Measurements from ENCODE around the gene IL4I1.

GRCh38 chr19:49932731-49933131, 36.0 kb upstream of the IL4I1 start:
- TF ChIP-seq EZH2 (IDR thresholded peaks at IDR 0.05; ENCODE audit: insufficient read depth, poor library complexity, severe bottlenecking) (no peak), EZH2phosphoT487 (IDR thresholded peaks at IDR 0.05; ENCODE audit: insufficient read depth, low read depth) (no peak)
